Lower lobe of right lung (tissue), 2 donors: ENCODE data around the gene RAB3IL1. TPM values are rescaled to one million over a fixed set of nuclear protein-coding genes. Genes with fewer than 3 reads are reported as not detected.
A peak's percentile ranks its signal among the peaks of the same experiment; 100 is the strongest.

ENCODE experiments used
- ATAC-seq, 2 donors: fragments of 200-7000 bp; cut with Tn5 transposase; one replicate each; pipeline ENCODE4 v1.9.1; 2020 to 2022; ENCODE audit warnings: mild to moderate bottlenecking in 2 of 2, moderate library complexity in 2 of 2
- DNase-seq: peaks from one replicate; pipeline ENCODE4 v3.0.0-alpha.2; 2020
- H3K27ac ChIP-seq: fragments of 200-600 bp; one replicate; pipeline ENCODE4 v1.8.0; 2022
- H3K27me3 ChIP-seq: fragments of 200-600 bp; one replicate; pipeline ENCODE4 v1.8.0; 2022; ENCODE audit warnings: low read depth
- H3K36me3 ChIP-seq: fragments of 200-600 bp; one replicate; pipeline ENCODE4 v1.8.0; 2022; ENCODE audit warnings: mild to moderate bottlenecking
- H3K4me1 ChIP-seq: fragments of 200-600 bp; one replicate; pipeline ENCODE4 v1.8.0; 2022
- H3K4me3 ChIP-seq: fragments of 200-600 bp; one replicate; pipeline ENCODE4 v1.8.0; 2022; ENCODE audit warnings: mild to moderate bottlenecking
- H3K9me3 ChIP-seq: fragments of 200-600 bp; one replicate; pipeline ENCODE4 v1.8.0; 2022
- CTCF ChIP-seq: fragments of 200-600 bp; IDR thresholded peaks from one replicate; pipeline ENCODE4 v1.8.0; 2022; ENCODE audit warnings: antibody characterized with exemption, mild to moderate bottlenecking
- intact Hi-C: fragments of 100-400 bp; cut with DNase I; formaldehyde crosslinking; loops from one replicate; pipeline ENCODE4 v1.11.0; 2022
- total RNA-seq: library from RNA; stranded (reverse); fragmentation: NEBNext Ultra II Directional; extraction: Animal tissue kit (Norgen Biotek cat#: 25700); gene quantifications from one replicate; pipeline ENCODE4 v1.2.1, GENCODE V29; 2021
- donor health status: DM: no; HTN: yes; CAD: no; lungs with severe emphysema.

Gene RAB3IL1
- total RNA-seq, 1 donor from 2014 or later = 11.4 TPM

- DNase-seq = no peak
- no peak for TF ChIP-seq CTCF
- H3K4me1 ChIP-seq = peaks cover 13% of the 10 kb centered on the region
- no peak overlapping the region for H3K4me3 ChIP-seq
- ATAC-seq = no peak
- no peaks in the 10 kb centered on the region for H3K9me3 ChIP-seq
- no peak overlapping the region for H3K27ac ChIP-seq
- intact Hi-C loops = no loop called here
- H3K36me3 ChIP-seq = peaks cover 29% of the 10 kb centered on the region
- no peaks in the 10 kb centered on the region for H3K27me3 ChIP-seq
These were observed 10.8 kb downstream of the RAB3IL1 start for GRCh38 chr11:61906522-61906909.

- Histone ChIP-seq H3K27ac (no peak overlapping the region), H3K9me3 (no peaks in the 10 kb centered on the region), H3K4me1 (peaks cover 11% of the 10 kb centered on the region), H3K4me3 (no peak overlapping the region), H3K27me3 (no peaks in the 10 kb centered on the region), H3K36me3 (peaks cover 29% of the 10 kb centered on the region)
- intact Hi-C loops = no loop called here
- TF ChIP-seq CTCF = no peak
- no peak for ATAC-seq
- no peak for DNase-seq
These were observed 11.4 kb downstream of the RAB3IL1 start for GRCh38 chr11:61905801-61906521.

- intact Hi-C loops = no loop called here
These were observed 12.2 kb downstream of the RAB3IL1 start for GRCh38 chr11:61905067-61905696.

GRCh38 chr11:61904539-61905048 is 12.8 kb downstream of the RAB3IL1 start:
- Histone ChIP-seq H3K27me3 (no peaks in the 10 kb centered on the region), H3K36me3 (peaks cover 29% of the 10 kb centered on the region), H3K27ac (no peak overlapping the region), H3K9me3 (no peaks in the 10 kb centered on the region), H3K4me3 (no peak overlapping the region), H3K4me1 (peaks cover 11% of the 10 kb centered on the region)
- ATAC-seq (peak; percentile 73 to 77), DNase-seq (peak; percentile 67)
- intact Hi-C loops = no loop called here
- TF ChIP-seq CTCF = no peak

More at GRCh38 chr11:61905067-61905696, 12.2 kb downstream of the RAB3IL1 start:
- Histone ChIP-seq H3K4me1 (peaks cover 11% of the 10 kb centered on the region), H3K36me3 (peaks cover 29% of the 10 kb centered on the region), H3K4me3 (no peak overlapping the region), H3K27ac (no peak overlapping the region), H3K27me3 (no peaks in the 10 kb centered on the region), H3K9me3 (no peaks in the 10 kb centered on the region)
- ATAC-seq (no peak), DNase-seq (no peak)
- no peak for TF ChIP-seq CTCF

- Histone ChIP-seq H3K36me3 (peaks cover 29% of the 10 kb centered on the region), H3K9me3 (no peaks in the 10 kb centered on the region), H3K4me3 (no peak overlapping the region), H3K27ac (no peak overlapping the region), H3K4me1 (peaks cover 11% of the 10 kb centered on the region), H3K27me3 (no peaks in the 10 kb centered on the region)
- DNase-seq (no peak), ATAC-seq (no peak)
- TF ChIP-seq CTCF = no peak
- intact Hi-C loops = no loop called here
These were observed 13.5 kb downstream of the RAB3IL1 start for GRCh38 chr11:61903845-61904244.
